ENCODE results near the gene GUCA1A.

DNA sequence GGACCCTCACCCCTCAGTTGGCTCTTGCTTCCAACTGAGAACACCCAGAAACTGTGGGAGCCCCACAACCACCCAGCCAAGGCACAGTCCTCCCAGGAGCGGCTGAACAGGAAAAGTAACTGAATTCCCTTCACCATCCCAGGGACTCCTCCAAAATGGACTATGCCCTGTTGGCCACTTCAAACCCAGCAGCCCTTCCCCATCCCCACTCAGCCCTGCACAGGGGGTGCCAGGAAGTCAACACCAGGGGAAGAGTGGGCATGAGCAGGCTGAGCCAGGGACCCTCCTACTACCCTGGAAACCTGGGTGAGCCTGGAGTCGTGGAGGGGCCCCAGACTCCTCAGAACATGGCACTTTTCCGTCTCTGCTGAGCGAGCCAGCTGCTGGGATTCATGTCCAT, 11.3 kb downstream of the GUCA1A start:
- TF ChIP-seq POLR2AphosphoS5 (IDR thresholded peaks at IDR 0.05) (no peak), POLR2A (IDR thresholded peaks at IDR 0.05; ENCODE audit: low read depth) (no peak)
